GM12801 (cell line): ENCODE measurements around the gene CDK14.

ENCODE experiments used
- CTCF ChIP-seq: IDR thresholded peaks from one replicate; pipeline ENCODE4 v1.5.1; 2011; ENCODE audit warnings: control low read depth; ENCODE audit not compliant: insufficient read length; ENCODE audit errors: extremely low read depth

The CDK14 gene

GRCh38 chr7:90838799-90839198, 242.7 kb downstream of the CDK14 start:
- TF ChIP-seq CTCF, result no peak

- TF ChIP-seq CTCF, result no peak
These were observed 243.2 kb downstream of the CDK14 start for GRCh38 chr7:90839316-90839715.

GRCh38 chr7:90839727-90840291, 243.7 kb downstream of the CDK14 start:
- no peak for TF ChIP-seq CTCF

GRCh38 chr7:90841759-90842429, 245.8 kb downstream of the CDK14 start:
- no peak for TF ChIP-seq CTCF

GRCh38 chr7:90842430-90842788, 246.3 kb downstream of the CDK14 start:
- TF ChIP-seq CTCF, result no peak

GRCh38 chr7:90843472-90843871, 247.4 kb downstream of the CDK14 start:
- no peak for TF ChIP-seq CTCF

GRCh38 chr7:90844421-90844820, 248.3 kb downstream of the CDK14 start:
- TF ChIP-seq CTCF, result no peak

- no peak for TF ChIP-seq CTCF
These were observed 250.1 kb downstream of the CDK14 start for GRCh38 chr7:90846192-90846591.
